Dermis blood vessel endothelial cell (primary cell): Measurements from ENCODE around the gene ADRB2. TPM values are rescaled to one million over a fixed set of nuclear protein-coding genes. Genes with fewer than 3 reads are reported as not detected.
"Not testable (repeated sequence)": the region's sequence is repeated elsewhere in the genome, so short reads cannot be mapped to it uniquely, and the experiment has no call there.

ENCODE experiments used
- DNase-seq: peaks from one replicate; pipeline ENCODE4 v3.0.0; 2010
- total RNA-seq: library from RNA; depleted of rRNA; stranded (reverse); fragments of >200 nt; gene quantifications from 2 replicates; pipeline ENCODE4 v1.2.3, GENCODE V29; 2014

Gene ADRB2
- total RNA-seq, 1 donor from 2014 or later: 11.7 TPM

- DNase-seq: no peak
Measured at GRCh38 chr5:148856009-148856367, 29.6 kb downstream of the ADRB2 start.

DNA sequence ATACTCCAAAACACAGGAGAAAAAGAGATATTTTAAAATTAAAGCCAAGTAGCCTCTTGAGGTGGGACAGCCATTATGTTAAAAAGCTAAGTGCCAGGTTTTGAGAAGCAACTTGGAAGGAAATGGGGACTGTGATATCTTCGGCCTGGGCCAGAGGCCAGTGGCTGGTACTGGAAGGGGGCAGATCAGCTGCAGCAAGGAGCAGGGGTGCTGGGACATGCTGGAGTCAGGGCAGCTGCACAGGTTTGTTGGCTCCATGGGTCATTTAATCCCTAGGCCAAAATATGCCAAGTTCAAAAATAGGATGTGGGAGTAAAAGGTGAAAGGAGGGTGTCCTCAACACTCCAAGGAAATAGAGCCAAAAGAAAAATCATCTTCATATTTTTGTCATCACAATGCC lies 30.0 kb downstream of the ADRB2 start:
- no peak for DNase-seq

DNA sequence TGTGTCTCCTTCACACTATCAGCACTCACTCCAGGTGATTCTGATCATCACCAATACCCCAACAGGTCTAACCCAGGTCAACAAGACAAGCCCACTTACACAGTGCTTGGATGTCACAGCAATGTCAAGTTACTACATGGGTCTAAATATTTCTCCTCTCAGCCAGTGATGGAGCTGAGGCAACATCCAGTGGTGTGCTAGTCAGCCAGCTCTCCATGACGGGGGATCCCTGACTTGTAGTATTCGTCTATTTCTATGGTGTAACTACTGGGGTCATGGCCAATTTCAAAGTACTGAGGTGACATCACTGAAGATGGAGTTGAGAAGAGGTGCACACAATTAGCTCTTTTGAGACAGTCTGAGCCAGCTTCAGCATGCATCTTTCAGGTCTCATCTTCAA lies 31.1 kb downstream of the ADRB2 start:
- no peak for DNase-seq

DNA sequence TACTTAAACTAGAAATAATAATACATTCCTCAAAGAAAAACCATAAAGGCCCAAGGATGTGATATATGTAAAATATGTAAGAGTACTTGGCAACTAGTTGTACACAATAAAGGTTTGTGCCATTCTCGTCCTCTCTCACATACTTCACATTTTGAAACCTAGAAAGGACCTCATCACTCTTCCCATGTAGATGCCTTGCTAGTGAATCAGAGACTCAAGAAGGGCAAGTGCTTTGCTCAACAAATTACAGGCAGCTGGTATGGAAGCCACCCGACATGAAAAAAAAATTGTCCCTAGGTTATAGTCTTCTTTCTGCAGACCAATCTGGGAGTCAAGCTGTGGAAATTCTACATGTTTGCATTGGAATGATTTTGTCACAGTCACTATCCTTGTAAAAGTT lies 31.7 kb downstream of the ADRB2 start:
- peak; percentile 25 for DNase-seq

GRCh38 chr5:148858547-148858946 lies 32.1 kb downstream of the ADRB2 start:
- DNase-seq: peak; percentile 52

DNA sequence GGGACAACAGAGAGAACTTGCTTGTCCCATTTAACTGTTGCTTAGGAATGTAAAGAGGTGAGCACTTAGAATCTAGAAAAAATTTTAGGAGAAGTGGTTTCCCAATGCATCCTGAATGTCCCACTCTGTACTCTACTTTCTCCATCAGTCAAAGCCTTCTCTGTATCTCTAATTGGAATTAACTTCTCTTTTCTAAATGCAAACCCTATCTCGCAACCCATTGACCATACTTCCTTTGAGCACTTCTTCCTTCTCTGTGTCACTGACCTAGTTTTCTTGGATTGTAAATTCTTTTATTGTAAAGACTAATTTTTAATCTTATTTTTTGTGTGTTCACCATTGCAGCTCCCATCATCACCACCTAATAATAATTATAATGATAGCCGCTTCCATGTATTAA lies 33.3 kb downstream of the ADRB2 start:
- DNase-seq: no peak

- no peak for DNase-seq
Measured at GRCh38 chr5:148860599-148860998, 34.2 kb downstream of the ADRB2 start.

DNA sequence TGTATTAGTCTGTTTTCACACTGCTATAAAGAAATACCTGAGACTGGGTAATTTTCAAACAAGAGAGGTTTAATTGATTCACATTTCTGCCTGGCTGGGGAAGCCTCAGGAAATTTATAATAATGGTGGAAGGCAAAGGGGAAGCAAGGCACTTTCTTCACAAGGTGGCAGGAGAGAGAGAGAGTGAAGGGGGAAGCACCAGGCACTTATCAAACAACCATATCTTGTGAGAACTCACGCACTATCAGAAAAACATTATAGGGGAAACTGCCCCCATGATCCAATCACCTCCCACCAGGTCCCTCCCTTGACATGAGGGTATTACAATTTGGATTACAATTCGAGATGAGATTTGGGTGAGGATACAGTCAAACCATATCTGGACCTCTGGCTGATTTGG lies 34.7 kb downstream of the ADRB2 start:
- DNase-seq: no peak

DNA sequence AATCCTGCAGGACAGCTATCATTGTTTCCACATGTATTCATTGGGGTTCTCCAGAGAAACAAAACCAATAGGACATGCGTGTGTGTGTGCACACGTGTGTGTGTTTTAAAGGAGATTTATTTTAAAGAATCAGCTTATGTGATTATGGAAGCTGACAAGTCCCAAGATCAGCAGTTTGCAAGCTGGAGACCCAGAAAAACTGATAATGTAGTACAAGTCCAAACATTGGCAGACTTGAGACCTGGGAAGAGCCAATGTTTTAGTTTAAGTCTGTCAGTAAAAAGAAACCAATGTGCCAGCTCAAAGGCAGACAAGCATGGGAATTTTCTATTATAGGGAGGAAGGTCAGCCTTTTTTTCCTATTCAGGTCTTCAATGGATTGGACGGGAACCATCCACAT lies 35.3 kb downstream of the ADRB2 start:
- no peak for DNase-seq

DNA sequence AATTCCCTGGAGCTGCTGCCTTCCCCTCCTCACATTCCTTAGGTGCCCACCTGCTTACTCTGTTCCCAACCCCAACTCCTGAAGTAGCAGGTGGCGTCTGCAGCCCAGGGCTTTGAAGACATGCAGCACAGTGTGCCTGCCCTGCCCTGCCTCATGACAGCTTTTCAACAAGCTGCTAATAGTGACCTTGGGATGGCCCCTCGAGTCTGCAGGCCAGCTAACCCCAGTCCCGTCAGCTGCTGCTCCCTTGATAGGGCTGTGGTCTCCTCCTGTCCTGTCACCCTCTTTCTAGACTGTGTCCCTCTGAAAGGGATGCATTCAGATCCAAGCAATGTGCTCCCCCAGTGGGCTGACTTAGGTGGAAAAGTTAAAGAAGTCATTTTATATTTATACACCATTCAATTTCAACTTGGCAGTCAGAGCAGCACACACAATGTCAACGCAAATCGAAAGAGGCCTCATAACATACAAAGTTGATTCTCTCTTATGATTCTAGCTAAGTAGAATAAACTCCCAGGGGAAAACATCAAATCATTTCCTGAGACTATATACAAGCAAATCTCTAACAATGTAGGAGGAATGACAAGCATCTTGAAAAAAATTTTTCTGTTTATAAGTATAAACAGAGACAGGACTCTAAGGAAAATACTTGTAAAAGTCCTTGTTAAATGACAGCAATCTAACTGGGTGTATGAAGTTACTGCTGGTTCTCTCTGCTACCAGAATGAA lies 37.9 kb downstream of the ADRB2 start:
- DNase-seq: peak; percentile 71

DNA sequence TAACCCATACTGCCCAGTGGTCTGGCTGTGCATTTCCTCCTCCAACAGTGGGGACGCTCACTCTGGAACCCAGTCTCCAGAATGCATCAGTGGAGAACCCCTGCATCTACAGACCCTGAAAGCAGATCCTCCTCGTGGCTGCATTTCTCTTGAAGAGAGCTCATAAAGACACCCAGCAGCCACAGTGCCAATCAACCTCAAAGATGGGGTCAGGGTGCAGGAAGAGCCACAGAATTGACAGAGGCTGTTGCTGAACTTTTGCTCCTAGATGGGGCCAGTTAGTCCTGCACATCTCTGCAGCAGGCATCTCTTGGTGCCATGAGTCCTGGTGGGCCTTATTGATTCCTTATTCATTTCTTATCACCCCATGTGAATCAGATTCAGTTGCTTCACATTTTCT lies 39.6 kb downstream of the ADRB2 start:
- DNase-seq: no peak

DNA sequence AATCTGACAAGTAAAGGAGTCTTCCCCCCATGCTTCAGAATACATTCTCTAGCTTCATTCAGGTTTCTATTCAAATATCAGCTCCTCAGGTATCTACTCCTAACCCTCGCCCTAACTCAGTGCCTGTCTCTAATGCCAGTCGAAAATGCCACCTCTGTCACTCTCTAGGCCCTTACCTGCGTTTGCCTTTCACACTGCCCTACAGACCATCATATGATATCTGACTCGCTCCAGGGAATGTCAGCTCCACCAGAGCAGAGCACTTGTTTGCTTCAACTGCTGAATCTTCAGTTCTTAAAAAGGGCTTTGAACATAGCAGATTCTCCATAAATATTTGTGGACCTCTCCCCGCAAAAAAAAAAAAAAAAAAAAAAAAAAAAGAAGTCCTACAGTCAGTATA lies 46.7 kb downstream of the ADRB2 start:
- no peak for DNase-seq

DNA sequence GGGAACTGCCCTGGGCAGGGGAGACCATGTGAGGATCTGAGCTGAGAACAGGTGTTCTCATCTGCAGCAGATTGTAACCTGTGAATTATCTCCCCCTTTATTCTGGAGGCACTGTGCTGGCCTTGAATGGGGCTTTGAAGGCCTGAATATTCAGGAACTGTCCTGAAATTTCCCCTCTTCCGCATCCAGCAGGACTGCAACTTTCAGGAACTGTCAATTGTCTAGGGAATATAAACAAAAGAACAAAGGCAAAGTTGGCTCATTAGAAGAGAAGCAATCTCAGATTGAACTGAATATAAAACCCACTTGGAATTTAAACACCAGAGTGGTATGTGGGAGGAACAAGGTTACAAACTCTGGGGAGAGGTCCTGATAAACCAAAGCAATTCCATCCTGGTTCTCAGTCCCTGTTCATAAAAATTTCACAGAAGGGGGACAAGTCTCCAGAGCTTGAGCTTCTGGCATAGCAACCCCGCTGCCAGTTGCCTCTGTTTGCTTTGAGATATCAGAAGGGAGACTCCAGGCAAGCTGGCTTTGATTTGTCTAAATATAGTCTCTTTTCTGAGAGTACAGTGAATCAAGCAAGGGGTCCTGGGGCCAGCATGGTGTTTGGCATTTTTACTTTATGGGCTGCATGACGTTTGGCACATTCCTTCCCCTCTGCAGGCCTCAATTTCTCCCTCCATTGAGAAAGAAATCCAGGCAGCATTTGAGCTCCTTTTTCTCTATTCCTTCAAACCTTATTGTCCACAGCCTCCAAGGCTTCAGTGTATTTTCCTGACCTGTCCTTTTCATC lies 47.5 kb downstream of the ADRB2 start:
- DNase-seq: peak; percentile 48

DNA sequence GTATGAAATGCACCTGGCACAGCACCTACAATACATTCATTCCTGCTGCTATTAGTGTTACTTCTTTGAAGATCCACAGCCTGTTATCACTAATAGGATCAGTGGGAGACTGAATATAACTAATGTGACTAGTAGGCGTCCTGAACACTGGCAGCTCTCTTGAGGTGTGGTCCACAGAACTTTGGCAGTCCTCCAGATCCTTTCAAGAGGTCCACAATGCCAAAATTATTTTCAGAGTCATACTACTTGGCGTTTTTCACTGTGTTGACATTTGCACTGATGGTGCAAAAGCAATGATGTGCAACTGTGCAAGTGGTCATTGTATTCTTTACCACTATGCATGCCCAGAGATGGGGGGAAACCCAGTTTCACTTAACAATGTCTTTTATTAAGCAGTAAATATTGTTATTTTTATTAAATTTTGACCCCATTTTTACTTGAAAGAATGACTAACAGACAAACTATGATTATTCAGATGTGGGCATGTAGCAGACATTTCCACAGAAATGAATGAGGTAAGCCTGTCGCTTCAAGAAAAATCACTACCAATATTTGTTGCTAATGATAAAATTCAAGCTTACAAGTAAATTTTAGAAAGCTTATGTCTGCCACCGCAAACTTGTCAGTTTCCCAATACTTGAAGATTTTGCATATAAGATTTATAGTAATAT lies 48.9 kb downstream of the ADRB2 start:
- DNase-seq: no peak

DNA sequence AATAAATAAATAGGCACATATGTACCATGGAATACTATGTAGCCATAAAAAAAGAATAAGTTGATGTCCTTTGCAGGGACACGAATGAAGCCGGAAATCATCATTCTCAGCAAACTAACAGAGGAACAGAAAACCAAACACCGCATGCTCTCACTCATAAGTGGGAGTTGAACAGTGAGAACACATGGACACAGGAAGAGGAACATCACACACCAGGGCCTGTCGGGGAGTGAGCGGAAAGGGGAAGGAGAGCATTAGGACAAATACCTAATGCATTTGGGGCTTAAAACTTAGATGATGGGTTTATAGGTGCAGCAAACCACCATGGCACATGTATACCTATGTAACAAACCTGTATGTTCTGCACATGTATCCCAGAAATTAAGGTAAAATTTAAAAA lies 51.0 kb downstream of the ADRB2 start:
- not testable (repeated sequence) for DNase-seq

Other genes with a start within 250 kb of the ADRB2 start
- 0.14 TPM in 1 of 2 replicates, not detected in the other for gene HTR4, start 172.1 kb upstream of the ADRB2 start, total RNA-seq
- gene SH3TC2, start 236.5 kb downstream of the ADRB2 start, total RNA-seq: 18.0 and 60.6 TPM in 2 replicates